Trophoblast cell (in vitro differentiated cells and primary cell): ENCODE results near the gene USP24.

Experiments used
- DNase-seq, 2 donors: peaks; one replicate each; pipeline ENCODE4 v3.0.0-alpha.2; 2016
- H2AFZ ChIP-seq: 2 replicates; pipeline ENCODE4 v1.6.1; 2013; ENCODE audit warnings: low read length, moderate library complexity, mild to moderate bottlenecking; ENCODE audit not compliant: insufficient read depth, poor library complexity
- H2AK5ac ChIP-seq: 2 replicates; pipeline ENCODE4 v1.6.1; 2013; ENCODE audit warnings: mild to moderate bottlenecking, low read length
- H2BK120ac ChIP-seq: 2 replicates; pipeline ENCODE4 v1.6.1; 2013; ENCODE audit warnings: low read length, mild to moderate bottlenecking, moderate library complexity; ENCODE audit not compliant: insufficient read depth, poor library complexity
- H2BK12ac ChIP-seq: 2 replicates; pipeline ENCODE4 v1.6.1; 2013; ENCODE audit warnings: mild to moderate bottlenecking, low read length, moderate library complexity
- H2BK5ac ChIP-seq: 2 replicates; pipeline ENCODE4 v1.6.1; 2013; ENCODE audit warnings: low read length, low read depth, moderate library complexity, mild to moderate bottlenecking; ENCODE audit not compliant: poor library complexity
- H3K14ac ChIP-seq: 2 replicates; pipeline ENCODE4 v1.6.1; 2013; ENCODE audit warnings: mild to moderate bottlenecking, low read length
- H3K18ac ChIP-seq: 2 replicates; pipeline ENCODE4 v1.6.1; 2013; ENCODE audit warnings: mild to moderate bottlenecking, low read length
- H3K23ac ChIP-seq: 2 replicates; pipeline ENCODE4 v1.6.1; 2013; ENCODE audit warnings: low read length
- H3K27ac ChIP-seq: 2 replicates; pipeline ENCODE4 v1.5.1; 2013; ENCODE audit warnings: low read depth, mild to moderate bottlenecking, inconsistent platforms, low read length, moderate library complexity
- H3K27me3 ChIP-seq: 2 replicates; pipeline ENCODE4 v1.6.1; 2013; ENCODE audit warnings: inconsistent platforms, mild to moderate bottlenecking, low read length, moderate library complexity; ENCODE audit not compliant: insufficient read depth
- H3K36me3 ChIP-seq, 2 experiments: 1 replicate in 1 of 2; 2 replicates in 1 of 2; pipeline ENCODE4 v1.6.1; 2013; ENCODE audit warnings: low read length in 2 of 2, mild to moderate bottlenecking in 2 of 2, moderate library complexity in 1 of 2; ENCODE audit not compliant: insufficient read depth in 2 of 2, control insufficient read depth in 1 of 2
- H3K4ac ChIP-seq: 2 replicates; pipeline ENCODE4 v1.6.1; 2013; ENCODE audit warnings: low read depth, mild to moderate bottlenecking, low read length, moderate library complexity
- H3K4me1 ChIP-seq, 2 experiments: 1 replicate in 1 of 2; 2 replicates in 1 of 2; pipeline ENCODE4 v1.6.1; 2013; ENCODE audit warnings: low read length in 2 of 2, mild to moderate bottlenecking in 2 of 2, moderate library complexity in 1 of 2; ENCODE audit not compliant: insufficient read depth in 2 of 2, control insufficient read depth in 1 of 2
- H3K4me2 ChIP-seq: 2 replicates; pipeline ENCODE4 v1.6.1; 2013; ENCODE audit warnings: inconsistent platforms, mild to moderate bottlenecking, low read length, moderate library complexity
- H3K4me3 ChIP-seq: 2 replicates; pipeline ENCODE4 v1.5.1; 2013; ENCODE audit warnings: mild to moderate bottlenecking, low read depth, low read length, inconsistent platforms
- H3K79me1 ChIP-seq: one replicate; pipeline ENCODE4 v1.6.1; 2013; ENCODE audit warnings: low read length
- H3K79me2 ChIP-seq: 2 replicates; pipeline ENCODE4 v1.6.1; 2013; ENCODE audit warnings: low read length, mild to moderate bottlenecking; ENCODE audit not compliant: control insufficient read depth, insufficient read depth, poor library complexity
- H3K9ac ChIP-seq: 2 replicates; pipeline ENCODE4 v1.6.1; 2013; ENCODE audit warnings: mild to moderate bottlenecking, low read length
- H3K9me3 ChIP-seq: 2 replicates; pipeline ENCODE4 v1.6.1; 2013; ENCODE audit warnings: low read depth, mild to moderate bottlenecking, control low read depth, inconsistent platforms, low read length; ENCODE audit not compliant: insufficient read depth
- H4K12ac ChIP-seq: 2 replicates; pipeline ENCODE4 v1.6.1; 2013; ENCODE audit warnings: low read depth, mild to moderate bottlenecking, low read length, moderate library complexity
- H4K8ac ChIP-seq: 2 replicates; pipeline ENCODE4 v1.6.1; 2013; ENCODE audit warnings: low read depth, mild to moderate bottlenecking, low read length, moderate library complexity
- H4K91ac ChIP-seq: one replicate; pipeline ENCODE4 v1.6.1; 2013; ENCODE audit warnings: low read depth, mild to moderate bottlenecking, low read length, moderate library complexity
- WGBS: extraction: QIAGEN DNeasy Blood & Tissue Kit; methylation state at CpG from one replicate; pipeline ENCODE4 v1.1.7; 2013; ENCODE audit warnings: missing lambda C conversion rate; ENCODE audit not compliant: insufficient read length, insufficient coverage; ENCODE audit errors: extremely low coverage; 5-methylcytosine and 5-hydroxymethylcytosine counted together

The USP24 gene

GRCh38 chr1:55213885-55214211, 1.3 kb downstream of the USP24 start:
- H4K12ac ChIP-seq, result peak overlapping the region; percentile 85
- WGBS, result no CpG with 5 or more reads among the region's 7 CpGs
- H3K4me1 ChIP-seq, result peaks cover 0 to 9% of the 10 kb centered on the region in 2 experiments

DNA sequence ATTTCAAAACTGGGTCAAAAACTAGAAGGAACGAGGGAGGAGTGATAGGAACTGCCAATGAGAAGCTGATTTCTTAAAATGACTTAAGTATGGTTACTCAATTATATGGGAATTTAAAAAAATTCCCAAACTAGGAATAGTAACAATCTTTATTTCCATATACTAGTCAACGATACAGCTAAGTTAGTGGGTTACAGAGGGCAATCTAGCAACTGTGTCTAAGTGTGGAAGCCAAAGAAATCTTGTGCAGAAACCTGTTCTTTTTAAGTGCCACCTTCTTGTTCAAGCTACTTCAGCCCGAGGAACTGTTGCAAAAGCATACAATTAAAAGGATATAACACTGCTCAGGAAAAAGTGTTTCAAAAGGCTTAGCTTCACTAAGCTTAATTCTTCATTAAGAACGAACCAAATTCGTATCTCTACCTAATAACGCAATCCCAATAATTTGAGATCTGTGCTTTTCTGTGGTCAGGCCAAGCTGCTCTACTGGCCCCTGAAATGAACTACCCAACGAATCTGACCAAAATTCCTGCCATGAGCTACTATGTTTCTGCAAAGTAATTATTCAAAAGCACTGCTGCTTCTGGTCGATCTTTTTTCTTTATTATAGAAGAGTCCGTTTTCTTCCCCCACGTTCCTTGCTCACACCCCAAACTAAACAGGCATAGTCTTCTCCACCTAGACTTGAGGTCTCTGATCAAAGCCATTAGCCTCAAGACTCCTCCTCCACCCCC, 1.8 kb downstream of the USP24 start:
- H3K36me3 ChIP-seq, result no peaks in the 10 kb centered on the region
- no peak overlapping the region for H2BK120ac ChIP-seq
- no peak overlapping the region for H3K27ac ChIP-seq
- no peak overlapping the region for H4K91ac ChIP-seq
- peaks cover 0 to 9% of the 10 kb centered on the region in 2 experiments for H3K4me1 ChIP-seq
- H2AK5ac ChIP-seq, result no peak overlapping the region
- peak overlapping the region; percentile 2 for H4K8ac ChIP-seq
- H3K4me3 ChIP-seq, result peak overlapping the region; percentile 88
- no peaks in the 10 kb centered on the region for H3K27me3 ChIP-seq
- no peak overlapping the region for H2AFZ ChIP-seq
- H3K79me2 ChIP-seq, result peaks cover 23% of the 10 kb centered on the region
- H3K9me3 ChIP-seq, result no peaks in the 10 kb centered on the region
- no peak overlapping the region for H3K18ac ChIP-seq
- no CpG with 5 or more reads among the region's 10 CpGs for WGBS
- peaks cover 21% of the 10 kb centered on the region for H3K79me1 ChIP-seq
- peak overlapping the region; percentile 54 for H3K9ac ChIP-seq
- no peak overlapping the region for H3K14ac ChIP-seq
- H3K4ac ChIP-seq, result peak overlapping the region; percentile 98
- no peak overlapping the region for H2BK5ac ChIP-seq
- H3K23ac ChIP-seq, result no peak overlapping the region
- DNase-seq, result no peak
- H3K4me2 ChIP-seq, result peak overlapping the region; percentile 98
- no peak overlapping the region for H2BK12ac ChIP-seq
- no peak overlapping the region for H4K12ac ChIP-seq

More at GRCh38 chr1:55213885-55214211, 1.3 kb downstream of the USP24 start:
- peaks cover 21% of the 10 kb centered on the region for H3K79me1 ChIP-seq
- H3K79me2 ChIP-seq, result peaks cover 23% of the 10 kb centered on the region
- no peak for DNase-seq
- H2BK12ac ChIP-seq, result no peak overlapping the region
- H2BK5ac ChIP-seq, result no peak overlapping the region
- H3K9me3 ChIP-seq, result no peaks in the 10 kb centered on the region
- H3K36me3 ChIP-seq, result no peaks in the 10 kb centered on the region
- no peak overlapping the region for H2AK5ac ChIP-seq
- H3K9ac ChIP-seq, result peak overlapping the region; percentile 91
- no peak overlapping the region for H2BK120ac ChIP-seq
- H4K91ac ChIP-seq, result no peak overlapping the region
- H2AFZ ChIP-seq, result no peak overlapping the region
- no peak overlapping the region for H3K23ac ChIP-seq
- H3K18ac ChIP-seq, result no peak overlapping the region
- H3K27ac ChIP-seq, result no peak overlapping the region
- H3K4ac ChIP-seq, result peak overlapping the region; percentile 98
- H4K8ac ChIP-seq, result peak overlapping the region; percentile 2
- H3K4me3 ChIP-seq, result peak overlapping the region; percentile 88
- H3K14ac ChIP-seq, result peak overlapping the region; percentile 98
- H3K4me2 ChIP-seq, result peak overlapping the region; percentile 98
- H3K27me3 ChIP-seq, result no peaks in the 10 kb centered on the region

GRCh38 chr1:55212349-55213150, 2.6 kb downstream of the USP24 start:
- no peak overlapping the region for H4K8ac ChIP-seq
- no peak overlapping the region for H3K18ac ChIP-seq
- no peak overlapping the region for H2BK12ac ChIP-seq
- H3K36me3 ChIP-seq, result no peaks in the 10 kb centered on the region
- no peak overlapping the region for H2BK5ac ChIP-seq
- H2AK5ac ChIP-seq, result no peak overlapping the region
- no peak overlapping the region for H3K9ac ChIP-seq
- WGBS, result no CpG with 5 or more reads among the region's 11 CpGs
- H3K4me2 ChIP-seq, result peak overlapping the region; percentile 1
- no peak overlapping the region for H4K91ac ChIP-seq
- no peak overlapping the region for H2BK120ac ChIP-seq
- H3K9me3 ChIP-seq, result no peaks in the 10 kb centered on the region
- no peak overlapping the region for H2AFZ ChIP-seq
- H3K27me3 ChIP-seq, result no peaks in the 10 kb centered on the region
- H3K14ac ChIP-seq, result no peak overlapping the region
- DNase-seq, result no peak
- peaks cover 21% of the 10 kb centered on the region for H3K79me1 ChIP-seq
- H3K4me3 ChIP-seq, result no peak overlapping the region
- H3K4me1 ChIP-seq, result peaks cover 0 to 9% of the 10 kb centered on the region in 2 experiments
- no peak overlapping the region for H4K12ac ChIP-seq
- peak overlapping the region; percentile 11 for H3K23ac ChIP-seq
- peak overlapping the region; percentile 85 for H3K4ac ChIP-seq
- no peak overlapping the region for H3K27ac ChIP-seq
- H3K79me2 ChIP-seq, result peaks cover 23% of the 10 kb centered on the region

GRCh38 chr1:55211863-55212262, 3.3 kb downstream of the USP24 start:
- H3K79me1 ChIP-seq, result peaks cover 21% of the 10 kb centered on the region
- H3K9ac ChIP-seq, result no peak overlapping the region
- H3K27ac ChIP-seq, result no peak overlapping the region
- peaks cover 0 to 9% of the 10 kb centered on the region in 2 experiments for H3K4me1 ChIP-seq
- no peak overlapping the region for H4K91ac ChIP-seq
- H2AK5ac ChIP-seq, result no peak overlapping the region
- H4K8ac ChIP-seq, result no peak overlapping the region
- H3K4me3 ChIP-seq, result no peak overlapping the region
- H2BK120ac ChIP-seq, result no peak overlapping the region
- no peak overlapping the region for H3K23ac ChIP-seq
- WGBS, result no CpG with 5 or more reads among the region's 3 CpGs
- no peak overlapping the region for H2AFZ ChIP-seq
- no peak overlapping the region for H3K4me2 ChIP-seq
- H3K9me3 ChIP-seq, result no peaks in the 10 kb centered on the region
- no peak overlapping the region for H2BK5ac ChIP-seq
- H2BK12ac ChIP-seq, result no peak overlapping the region
- peaks cover 0 to under 1% of the 10 kb centered on the region in 2 experiments for H3K36me3 ChIP-seq
- peaks cover 23% of the 10 kb centered on the region for H3K79me2 ChIP-seq
- no peak overlapping the region for H4K12ac ChIP-seq
- no peaks in the 10 kb centered on the region for H3K27me3 ChIP-seq
- no peak overlapping the region for H3K18ac ChIP-seq
- no peak overlapping the region for H3K14ac ChIP-seq
- no peak overlapping the region for H3K4ac ChIP-seq
- no peak for DNase-seq
